ENCODE measurements around the gene MIS18A. TPM values are rescaled to one million over a fixed set of nuclear protein-coding genes. Genes with fewer than 3 reads are reported as not detected.

MIS18A gene
- polyA plus RNA-seq (2012; ENCODE audit: missing spikeins), result 15.7 TPM

- FAIRE-seq, result peak; percentile 96
- TF ChIP-seq TAF1 (IDR thresholded peaks at IDR 0.05; ENCODE audit: borderline replicate concordance, low read depth, low read length) (peak; percentile 49; the same call in 1 of the 2 replicates), POLR2A (IDR thresholded peaks at IDR 0.05; ENCODE audit: low read depth, low read length) (peak; percentile 62), POLR2AphosphoS5 (IDR thresholded peaks at IDR 0.05; ENCODE audit: low read depth, low read length) (0 out of 2 replicates have a peak, but pooled peaks have one; percentile 22)
- peak; percentile 81 for DNase-seq (ENCODE audit: insufficient read length)
These were observed at the start of gene MIS18A for GRCh38 chr21:32278518-32279376. TSS of gene MIS18A (minus strand) at chr21:32279049. CDS start at chr21:32279014, 35 bp downstream.

GRCh38 chr21:32328595-32328994 is 49.7 kb upstream of the MIS18A start:
- no peak for DNase-seq (ENCODE audit: insufficient read length)
- FAIRE-seq, result no peak
- TF ChIP-seq POLR2A (IDR thresholded peaks at IDR 0.05; ENCODE audit: low read depth, low read length) (no peak), TAF1 (IDR thresholded peaks at IDR 0.05; ENCODE audit: borderline replicate concordance, low read depth, low read length) (no peak), POLR2AphosphoS5 (IDR thresholded peaks at IDR 0.05; ENCODE audit: low read depth, low read length) (no peak)

- TF ChIP-seq POLR2A (IDR thresholded peaks at IDR 0.05; ENCODE audit: low read depth, low read length) (no peak), POLR2AphosphoS5 (IDR thresholded peaks at IDR 0.05; ENCODE audit: low read depth, low read length) (no peak), TAF1 (IDR thresholded peaks at IDR 0.05; ENCODE audit: borderline replicate concordance, low read depth, low read length) (no peak)
- DNase-seq (ENCODE audit: insufficient read length), result no peak
- FAIRE-seq, result no peak
These were observed 46.9 kb upstream of the MIS18A start for GRCh38 chr21:32325706-32326105.

- FAIRE-seq (no peak), DNase-seq (ENCODE audit: insufficient read length) (no peak)
- TF ChIP-seq POLR2AphosphoS5 (IDR thresholded peaks at IDR 0.05; ENCODE audit: low read depth, low read length), result no peak
- no peak for TF ChIP-seq TAF1 (IDR thresholded peaks at IDR 0.05; ENCODE audit: borderline replicate concordance, low read depth, low read length)
- no peak for TF ChIP-seq POLR2A (IDR thresholded peaks at IDR 0.05; ENCODE audit: low read depth, low read length)
These were observed 43.8 kb upstream of the MIS18A start for GRCh38 chr21:32322676-32323075.

- TF ChIP-seq POLR2A (IDR thresholded peaks at IDR 0.05; ENCODE audit: low read depth, low read length) (no peak), POLR2AphosphoS5 (IDR thresholded peaks at IDR 0.05; ENCODE audit: low read depth, low read length) (no peak), TAF1 (IDR thresholded peaks at IDR 0.05; ENCODE audit: borderline replicate concordance, low read depth, low read length) (no peak)
- FAIRE-seq (no peak), DNase-seq (ENCODE audit: insufficient read length) (no peak)
These were observed 43.3 kb upstream of the MIS18A start for GRCh38 chr21:32322103-32322502.

GRCh38 chr21:32321480-32321879 is 42.6 kb upstream of the MIS18A start:
- DNase-seq (ENCODE audit: insufficient read length) (no peak), FAIRE-seq (no peak)
- TF ChIP-seq TAF1 (IDR thresholded peaks at IDR 0.05; ENCODE audit: borderline replicate concordance, low read depth, low read length) (no peak), POLR2A (IDR thresholded peaks at IDR 0.05; ENCODE audit: low read depth, low read length) (no peak), POLR2AphosphoS5 (IDR thresholded peaks at IDR 0.05; ENCODE audit: low read depth, low read length) (no peak)

- FAIRE-seq (no peak), DNase-seq (ENCODE audit: insufficient read length) (no peak)
- TF ChIP-seq POLR2A (IDR thresholded peaks at IDR 0.05; ENCODE audit: low read depth, low read length), result no peak
These were observed 41.9 kb upstream of the MIS18A start for GRCh38 chr21:32320726-32321125.

GRCh38 chr21:32320059-32320458 is 41.2 kb upstream of the MIS18A start:
- no peak for DNase-seq (ENCODE audit: insufficient read length)
- no peak for TF ChIP-seq TAF1 (IDR thresholded peaks at IDR 0.05; ENCODE audit: borderline replicate concordance, low read depth, low read length)
- no peak for TF ChIP-seq POLR2A (IDR thresholded peaks at IDR 0.05; ENCODE audit: low read depth, low read length)
- TF ChIP-seq POLR2AphosphoS5 (IDR thresholded peaks at IDR 0.05; ENCODE audit: low read depth, low read length), result no peak
- no peak for FAIRE-seq

GRCh38 chr21:32319012-32319411 is 40.2 kb upstream of the MIS18A start:
- FAIRE-seq, result no peak
- DNase-seq (ENCODE audit: insufficient read length), result no peak

GRCh38 chr21:32317726-32318125 is 38.9 kb upstream of the MIS18A start:
- no peak for DNase-seq (ENCODE audit: insufficient read length)
- TF ChIP-seq POLR2AphosphoS5 (IDR thresholded peaks at IDR 0.05; ENCODE audit: low read depth, low read length), result no peak
- TF ChIP-seq POLR2A (IDR thresholded peaks at IDR 0.05; ENCODE audit: low read depth, low read length), result no peak
- no peak for TF ChIP-seq TAF1 (IDR thresholded peaks at IDR 0.05; ENCODE audit: borderline replicate concordance, low read depth, low read length)
- no peak for FAIRE-seq

More at GRCh38 chr21:32319012-32319411, 40.2 kb upstream of the MIS18A start:
- TF ChIP-seq POLR2AphosphoS5 (IDR thresholded peaks at IDR 0.05; ENCODE audit: low read depth, low read length) (no peak), POLR2A (IDR thresholded peaks at IDR 0.05; ENCODE audit: low read depth, low read length) (no peak), TAF1 (IDR thresholded peaks at IDR 0.05; ENCODE audit: borderline replicate concordance, low read depth, low read length) (no peak)

- TF ChIP-seq POLR2AphosphoS5 (IDR thresholded peaks at IDR 0.05; ENCODE audit: low read depth, low read length) (no peak), TAF1 (IDR thresholded peaks at IDR 0.05; ENCODE audit: borderline replicate concordance, low read depth, low read length) (no peak), POLR2A (IDR thresholded peaks at IDR 0.05; ENCODE audit: low read depth, low read length) (no peak)
These were observed 37.7 kb upstream of the MIS18A start for GRCh38 chr21:32316361-32317215.

More at GRCh38 chr21:32316361-32317215, 37.7 kb upstream of the MIS18A start:
- no peak for DNase-seq (ENCODE audit: insufficient read length)
- no peak for FAIRE-seq
